Liver (tissue), 3 donors: ENCODE results near the gene GPAT2.
"Not testable (repeated sequence)": the region's sequence is repeated elsewhere in the genome, so short reads cannot be mapped to it uniquely, and the experiment has no call there.

ENCODE experiments used
- EGR1 ChIP-seq, 2 donors: IDR thresholded peaks; 2 replicates each; pipeline ENCODE4 v1.6.1; 2016 to 2018; ENCODE audit warnings: antibody characterized with exemption in 2 of 2, low read depth in 2 of 2
- FOXA1 ChIP-seq: IDR thresholded peaks from 2 replicates; pipeline ENCODE4 v1.6.1; 2016; ENCODE audit warnings: antibody characterized with exemption
- GABPA ChIP-seq, 2 donors: IDR thresholded peaks in 1 of 2; conservative IDR thresholded peaks in 1 of 2; 2 replicates each; pipeline ENCODE4 v1.6.1; 2016; ENCODE audit warnings: antibody characterized with exemption in 2 of 2, mild to moderate bottlenecking in 1 of 2, moderate library complexity in 1 of 2
- JUND ChIP-seq, 2 donors: IDR thresholded peaks; 2 replicates each; pipeline ENCODE4 v1.6.1; 2016; ENCODE audit warnings: antibody characterized with exemption in 2 of 2
- RAD21 ChIP-seq, 2 donors: IDR thresholded peaks; 2 replicates each; pipeline ENCODE4 v1.6.1; 2016; ENCODE audit warnings: antibody characterized with exemption in 2 of 2, mild to moderate bottlenecking in 2 of 2
- RXRA ChIP-seq, 2 donors: IDR thresholded peaks; 2 replicates each; pipeline ENCODE4 v1.6.1; 2017 to 2018; ENCODE audit warnings: antibody characterized with exemption in 2 of 2, mild to moderate bottlenecking in 1 of 2
- SP1 ChIP-seq: IDR thresholded peaks from 2 replicates; pipeline ENCODE4 v1.6.1; 2018; ENCODE audit warnings: antibody characterized with exemption, mild to moderate bottlenecking
- TAF1 ChIP-seq: conservative IDR thresholded peaks from 2 replicates; pipeline ENCODE4 v1.6.1; 2016; ENCODE audit warnings: antibody characterized with exemption, mild to moderate bottlenecking
- YY1 ChIP-seq: IDR thresholded peaks from 2 replicates; pipeline ENCODE4 v1.6.1; 2016; ENCODE audit warnings: antibody characterized with exemption, mild to moderate bottlenecking
- TF ChIP-seq, protein P1 (sequence below): fragments of 150-350 bp; IDR thresholded peaks from 2 replicates; pipeline ENCODE4 v1.5.1; 2017; ENCODE audit warnings: improper control_type of control experiment, low read depth, low read length; ENCODE audit not compliant: missing input control
- TF ChIP-seq, protein P2 (sequence below): IDR thresholded peaks from 2 replicates; pipeline ENCODE4 v1.6.1; 2016; ENCODE audit warnings: antibody characterized with exemption, mild to moderate bottlenecking
- TF ChIP-seq, protein P3 (sequence below): IDR thresholded peaks from 2 replicates; pipeline ENCODE4 v1.6.1; 2016; ENCODE audit warnings: antibody characterized with exemption
- donor health status: healthy.
- donor health status: healthy.

DNA sequence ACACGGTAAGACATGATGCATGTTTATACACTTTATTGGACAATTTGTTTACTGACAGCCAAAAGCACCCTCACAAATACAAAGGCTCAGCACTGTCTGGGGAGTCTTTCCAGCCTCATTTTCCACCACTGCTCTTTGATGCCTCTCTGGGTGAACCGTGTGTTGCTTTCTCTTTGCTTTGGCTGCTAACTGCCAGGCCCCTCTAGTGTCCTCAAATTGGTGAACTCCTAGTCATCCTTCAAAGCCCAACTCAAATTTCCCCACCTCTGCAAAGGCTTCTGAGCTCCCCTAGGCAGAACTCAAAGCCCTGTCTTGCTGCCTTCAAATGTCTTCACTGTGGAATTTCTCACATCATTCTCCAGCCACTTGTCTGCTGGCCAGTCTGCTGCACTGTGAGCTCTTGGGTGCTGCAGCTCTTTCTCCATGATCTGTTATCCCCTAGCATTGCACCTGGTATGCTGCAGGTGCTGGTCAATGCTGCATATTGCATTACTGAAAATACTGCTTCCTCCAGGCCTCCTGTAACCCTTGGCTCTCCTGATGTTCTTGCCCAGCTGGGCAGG, 32.5 kb upstream of the GPAT2 start:
- TF ChIP-seq YY1; RAD21 (IDR thresholded peaks at IDR 0.05); EGR1 (IDR thresholded peaks at IDR 0.05; ENCODE audit: low read depth in 2 of 2); SP1; TAF1; RXRA (IDR thresholded peaks at IDR 0.05); FOXA1; JUND (IDR thresholded peaks at IDR 0.05); GABPA (IDR thresholded peaks at IDR 0.05 in 1 of 2, conservative IDR thresholded peaks at IDR 0.05 in 1 of 2): not testable (repeated sequence)
- TF ChIP-seq, protein P1, sequence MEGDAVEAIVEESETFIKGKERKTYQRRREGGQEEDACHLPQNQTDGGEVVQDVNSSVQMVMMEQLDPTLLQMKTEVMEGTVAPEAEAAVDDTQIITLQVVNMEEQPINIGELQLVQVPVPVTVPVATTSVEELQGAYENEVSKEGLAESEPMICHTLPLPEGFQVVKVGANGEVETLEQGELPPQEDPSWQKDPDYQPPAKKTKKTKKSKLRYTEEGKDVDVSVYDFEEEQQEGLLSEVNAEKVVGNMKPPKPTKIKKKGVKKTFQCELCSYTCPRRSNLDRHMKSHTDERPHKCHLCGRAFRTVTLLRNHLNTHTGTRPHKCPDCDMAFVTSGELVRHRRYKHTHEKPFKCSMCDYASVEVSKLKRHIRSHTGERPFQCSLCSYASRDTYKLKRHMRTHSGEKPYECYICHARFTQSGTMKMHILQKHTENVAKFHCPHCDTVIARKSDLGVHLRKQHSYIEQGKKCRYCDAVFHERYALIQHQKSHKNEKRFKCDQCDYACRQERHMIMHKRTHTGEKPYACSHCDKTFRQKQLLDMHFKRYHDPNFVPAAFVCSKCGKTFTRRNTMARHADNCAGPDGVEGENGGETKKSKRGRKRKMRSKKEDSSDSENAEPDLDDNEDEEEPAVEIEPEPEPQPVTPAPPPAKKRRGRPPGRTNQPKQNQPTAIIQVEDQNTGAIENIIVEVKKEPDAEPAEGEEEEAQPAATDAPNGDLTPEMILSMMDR = not testable (repeated sequence)
- TF ChIP-seq, protein P2, sequence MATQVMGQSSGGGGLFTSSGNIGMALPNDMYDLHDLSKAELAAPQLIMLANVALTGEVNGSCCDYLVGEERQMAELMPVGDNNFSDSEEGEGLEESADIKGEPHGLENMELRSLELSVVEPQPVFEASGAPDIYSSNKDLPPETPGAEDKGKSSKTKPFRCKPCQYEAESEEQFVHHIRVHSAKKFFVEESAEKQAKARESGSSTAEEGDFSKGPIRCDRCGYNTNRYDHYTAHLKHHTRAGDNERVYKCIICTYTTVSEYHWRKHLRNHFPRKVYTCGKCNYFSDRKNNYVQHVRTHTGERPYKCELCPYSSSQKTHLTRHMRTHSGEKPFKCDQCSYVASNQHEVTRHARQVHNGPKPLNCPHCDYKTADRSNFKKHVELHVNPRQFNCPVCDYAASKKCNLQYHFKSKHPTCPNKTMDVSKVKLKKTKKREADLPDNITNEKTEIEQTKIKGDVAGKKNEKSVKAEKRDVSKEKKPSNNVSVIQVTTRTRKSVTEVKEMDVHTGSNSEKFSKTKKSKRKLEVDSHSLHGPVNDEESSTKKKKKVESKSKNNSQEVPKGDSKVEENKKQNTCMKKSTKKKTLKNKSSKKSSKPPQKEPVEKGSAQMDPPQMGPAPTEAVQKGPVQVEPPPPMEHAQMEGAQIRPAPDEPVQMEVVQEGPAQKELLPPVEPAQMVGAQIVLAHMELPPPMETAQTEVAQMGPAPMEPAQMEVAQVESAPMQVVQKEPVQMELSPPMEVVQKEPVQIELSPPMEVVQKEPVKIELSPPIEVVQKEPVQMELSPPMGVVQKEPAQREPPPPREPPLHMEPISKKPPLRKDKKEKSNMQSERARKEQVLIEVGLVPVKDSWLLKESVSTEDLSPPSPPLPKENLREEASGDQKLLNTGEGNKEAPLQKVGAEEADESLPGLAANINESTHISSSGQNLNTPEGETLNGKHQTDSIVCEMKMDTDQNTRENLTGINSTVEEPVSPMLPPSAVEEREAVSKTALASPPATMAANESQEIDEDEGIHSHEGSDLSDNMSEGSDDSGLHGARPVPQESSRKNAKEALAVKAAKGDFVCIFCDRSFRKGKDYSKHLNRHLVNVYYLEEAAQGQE = not testable (repeated sequence)
- TF ChIP-seq, protein P3, sequence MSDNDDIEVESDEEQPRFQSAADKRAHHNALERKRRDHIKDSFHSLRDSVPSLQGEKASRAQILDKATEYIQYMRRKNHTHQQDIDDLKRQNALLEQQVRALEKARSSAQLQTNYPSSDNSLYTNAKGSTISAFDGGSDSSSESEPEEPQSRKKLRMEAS = not testable (repeated sequence)
